ENCODE measurements around the gene ITGB8. TPM values are rescaled to one million over a fixed set of nuclear protein-coding genes. Genes with fewer than 3 reads are reported as not detected.

Gene ITGB8
- total and polyA plus RNA-seq, 2 of the 4 experiments (the other 2 are of a cell fraction), result 2.6 to 10.2 TPM

DNA sequence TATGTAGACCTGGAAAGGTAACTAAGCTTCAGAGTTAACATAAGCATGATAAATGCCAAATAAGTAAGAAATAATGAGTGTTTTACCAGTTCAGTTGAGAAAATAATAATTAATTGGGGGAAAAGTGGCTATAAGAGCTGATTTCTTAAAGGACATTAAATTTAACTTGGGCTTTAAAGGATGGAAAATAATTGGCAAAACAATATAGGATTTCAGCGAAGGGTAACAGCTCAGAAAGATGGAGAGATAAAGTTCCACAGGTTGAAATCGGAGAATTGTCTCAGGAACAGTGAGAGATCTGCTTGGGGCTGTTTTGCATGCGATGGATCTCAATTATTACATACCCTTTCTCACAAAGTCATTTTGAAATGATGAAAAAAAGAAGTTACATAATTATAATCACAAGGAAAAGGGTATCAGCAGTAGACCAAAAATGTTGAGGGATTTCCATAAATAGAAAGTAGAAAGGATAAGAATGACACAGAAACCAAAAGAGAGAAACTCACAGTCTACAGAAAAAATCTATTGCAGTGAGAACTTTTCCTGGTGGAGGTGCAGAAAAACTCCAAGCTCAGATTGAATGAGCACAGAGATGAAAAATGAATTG, 40.1 kb upstream of the ITGB8 start:
- no peak overlapping the region for H3K4me3 ChIP-seq (ENCODE audit: insufficient read depth, low read depth, low read length)
- TF ChIP-seq SMC3 (IDR thresholded peaks at IDR 0.05; ENCODE audit: low read depth, low read length), result no peak
- no peak for TF ChIP-seq CHD1 (IDR thresholded peaks at IDR 0.05; ENCODE audit: low read depth, low read length)
- TF ChIP-seq RFX5 (IDR thresholded peaks at IDR 0.05; ENCODE audit: low read depth, low read length), result no peak
- no peak for TF ChIP-seq NFE2L2 (IDR thresholded peaks at IDR 0.05; ENCODE audit: low read depth, low read length)
- TF ChIP-seq, protein P1, sequence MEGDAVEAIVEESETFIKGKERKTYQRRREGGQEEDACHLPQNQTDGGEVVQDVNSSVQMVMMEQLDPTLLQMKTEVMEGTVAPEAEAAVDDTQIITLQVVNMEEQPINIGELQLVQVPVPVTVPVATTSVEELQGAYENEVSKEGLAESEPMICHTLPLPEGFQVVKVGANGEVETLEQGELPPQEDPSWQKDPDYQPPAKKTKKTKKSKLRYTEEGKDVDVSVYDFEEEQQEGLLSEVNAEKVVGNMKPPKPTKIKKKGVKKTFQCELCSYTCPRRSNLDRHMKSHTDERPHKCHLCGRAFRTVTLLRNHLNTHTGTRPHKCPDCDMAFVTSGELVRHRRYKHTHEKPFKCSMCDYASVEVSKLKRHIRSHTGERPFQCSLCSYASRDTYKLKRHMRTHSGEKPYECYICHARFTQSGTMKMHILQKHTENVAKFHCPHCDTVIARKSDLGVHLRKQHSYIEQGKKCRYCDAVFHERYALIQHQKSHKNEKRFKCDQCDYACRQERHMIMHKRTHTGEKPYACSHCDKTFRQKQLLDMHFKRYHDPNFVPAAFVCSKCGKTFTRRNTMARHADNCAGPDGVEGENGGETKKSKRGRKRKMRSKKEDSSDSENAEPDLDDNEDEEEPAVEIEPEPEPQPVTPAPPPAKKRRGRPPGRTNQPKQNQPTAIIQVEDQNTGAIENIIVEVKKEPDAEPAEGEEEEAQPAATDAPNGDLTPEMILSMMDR (conservative IDR thresholded peaks at IDR 0.05; ENCODE audit: low read depth, low read length), result no peak
- TF ChIP-seq MXI1 (IDR thresholded peaks at IDR 0.05; ENCODE audit: borderline replicate concordance, low read depth, low read length), result no peak
- no peak for TF ChIP-seq MAFK (IDR thresholded peaks at IDR 0.05; ENCODE audit: low read depth, low read length)
- no peak for TF ChIP-seq RAD21 (IDR thresholded peaks at IDR 0.05; ENCODE audit: low read length)
- TF ChIP-seq BHLHE40 (IDR thresholded peaks at IDR 0.05; ENCODE audit: low read depth, low read length), result no peak
- TF ChIP-seq RCOR1 (IDR thresholded peaks at IDR 0.05; ENCODE audit: insufficient replicate concordance, low read length), result no peak
- TF ChIP-seq, protein P2, sequence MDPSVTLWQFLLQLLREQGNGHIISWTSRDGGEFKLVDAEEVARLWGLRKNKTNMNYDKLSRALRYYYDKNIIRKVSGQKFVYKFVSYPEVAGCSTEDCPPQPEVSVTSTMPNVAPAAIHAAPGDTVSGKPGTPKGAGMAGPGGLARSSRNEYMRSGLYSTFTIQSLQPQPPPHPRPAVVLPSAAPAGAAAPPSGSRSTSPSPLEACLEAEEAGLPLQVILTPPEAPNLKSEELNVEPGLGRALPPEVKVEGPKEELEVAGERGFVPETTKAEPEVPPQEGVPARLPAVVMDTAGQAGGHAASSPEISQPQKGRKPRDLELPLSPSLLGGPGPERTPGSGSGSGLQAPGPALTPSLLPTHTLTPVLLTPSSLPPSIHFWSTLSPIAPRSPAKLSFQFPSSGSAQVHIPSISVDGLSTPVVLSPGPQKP (IDR thresholded peaks at IDR 0.05; ENCODE audit: borderline replicate concordance, low read depth, low read length), result no peak
- TF ChIP-seq POLR2A (IDR thresholded peaks at IDR 0.05; ENCODE audit: low read depth, low read length), result no peak
- TF ChIP-seq CEBPB (IDR thresholded peaks at IDR 0.05; ENCODE audit: low read depth, low read length), result no peak
- TF ChIP-seq, protein P3, sequence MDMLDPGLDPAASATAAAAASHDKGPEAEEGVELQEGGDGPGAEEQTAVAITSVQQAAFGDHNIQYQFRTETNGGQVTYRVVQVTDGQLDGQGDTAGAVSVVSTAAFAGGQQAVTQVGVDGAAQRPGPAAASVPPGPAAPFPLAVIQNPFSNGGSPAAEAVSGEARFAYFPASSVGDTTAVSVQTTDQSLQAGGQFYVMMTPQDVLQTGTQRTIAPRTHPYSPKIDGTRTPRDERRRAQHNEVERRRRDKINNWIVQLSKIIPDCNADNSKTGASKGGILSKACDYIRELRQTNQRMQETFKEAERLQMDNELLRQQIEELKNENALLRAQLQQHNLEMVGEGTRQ (IDR thresholded peaks at IDR 0.05; ENCODE audit: low read depth, low read length), result no peak
- no peak for TF ChIP-seq MAZ (IDR thresholded peaks at IDR 0.05; ENCODE audit: borderline replicate concordance, low read depth, low read length)
- TF ChIP-seq FOS (IDR thresholded peaks at IDR 0.05; ENCODE audit: low read depth, low read length), result no peak
- no peaks in the 10 kb centered on the region for H3K27me3 ChIP-seq (ENCODE audit: control insufficient read depth, insufficient read depth, low read length)
- intact Hi-C loops (cut with micrococcal nuclease), result no loop called here
- dilution Hi-C loops (cut with HindIII; ENCODE audit: low sequenced_read_pairs, unreplicated experiment), result no loop called here
- WGBS, 2 experiments (ENCODE audit: extremely low coverage in 2 of 2, insufficient read length in 1 of 2), result no CpG with 5 or more reads among the region's 3 CpGs
- H3K9me1 ChIP-seq (ENCODE audit: insufficient read depth, low read length), result no peaks in the 10 kb centered on the region
- DNase-seq (no peak), ATAC-seq (ENCODE audit: low read depth) (no peak)
- H4K20me1 ChIP-seq (ENCODE audit: insufficient read depth, low read length), result no peaks in the 10 kb centered on the region
- H3K23ac ChIP-seq (ENCODE audit: low read depth, low read length), result no peak overlapping the region
- H2AFZ ChIP-seq (replicated peaks; ENCODE audit: low read length, poor library complexity), result no peak overlapping the region
- H3K27ac ChIP-seq (ENCODE audit: insufficient read depth, low read length), result no peak overlapping the region
- CTCF ChIA-PET, result no interaction called here
- H3K4me2 ChIP-seq (ENCODE audit: low read depth, low read length), result no peak overlapping the region
- H3K4me1 ChIP-seq (ENCODE audit: control insufficient read depth, insufficient read depth, low read length), result no peaks in the 10 kb centered on the region
- H3K79me1 ChIP-seq (ENCODE audit: low read depth in 1 of 2, low read length in 2 of 2), result no peaks in the 10 kb centered on the region
- H2BK120ac ChIP-seq (ENCODE audit: low read depth, low read length), result no peak overlapping the region
- H4K91ac ChIP-seq (ENCODE audit: insufficient read depth, low read depth, low read length), result no peak overlapping the region
- no peak overlapping the region for H2BK5ac ChIP-seq (ENCODE audit: low read depth, low read length, poor library complexity, severe bottlenecking)
- no peak overlapping the region for H3K14ac ChIP-seq (replicated peaks; ENCODE audit: low read depth, low read length)
- H2BK15ac ChIP-seq (ENCODE audit: low read depth, low read length), result no peak overlapping the region
- H3K9ac ChIP-seq (ENCODE audit: low read depth, low read length), result no peak overlapping the region
- no peak overlapping the region for H4K5ac ChIP-seq (ENCODE audit: low read depth, low read length)
- POLR2A ChIA-PET (ENCODE audit: unreplicated experiment), result no interaction called here
- no peak overlapping the region for H3K18ac ChIP-seq (ENCODE audit: low read depth, low read length)
- in situ Hi-C loops (cut with MboI; ENCODE audit: low sequenced_read_pairs), result no loop called here
- H3K4ac ChIP-seq (ENCODE audit: low read depth, low read length), result no peak overlapping the region
- H3K56ac ChIP-seq (ENCODE audit: extremely low read depth, insufficient read depth, low read length), result no peak overlapping the region
- H2BK20ac ChIP-seq (ENCODE audit: low read depth, low read length), result no peak overlapping the region
- no TSS peak for BruUV-seq (replicated peaks)
- H3K9me3 ChIP-seq (ENCODE audit: control insufficient read depth, insufficient read depth, low read length), result no peaks in the 10 kb centered on the region
- no peak overlapping the region for H2AK9ac ChIP-seq (replicated peaks; ENCODE audit: low read depth, low read length, poor library complexity)
- H4K8ac ChIP-seq (ENCODE audit: low read depth in 2 of 2, low read length in 2 of 2), result no peak overlapping the region
- H3K36me3 ChIP-seq (ENCODE audit: control insufficient read depth, insufficient read depth, low read length), result no peaks in the 10 kb centered on the region
- H2AK5ac ChIP-seq (ENCODE audit: low read depth, low read length), result no peak overlapping the region

All from IMR-90 (cell line).